Endothelial cell of umbilical vein (primary cell): ENCODE measurements around the gene MCTP2. TPM values are rescaled to one million over a fixed set of nuclear protein-coding genes. Genes with fewer than 3 reads are reported as not detected.

ENCODE experiments used
- BruUV-seq: library from RNA; stranded (reverse); fragments of 400-500 nt; replicated peaks from 2 replicates; lab custom pipeline; 2021; lab: Mats Ljungman, UMichigan
- CTCF ChIA-PET: fragments of 300-600, 350-600 bp; sonication (Branson Sonifier 250); formaldehyde crosslinking; loops from one replicate; lab custom pipeline; 2021; ENCODE audit warnings: antibody characterized with exemption, inconsistent platforms; lab: Charles Lee
- POLR2A ChIA-PET: fragments of 300-600, 350-600 bp; sonication (Branson Sonifier 250); formaldehyde crosslinking; loops from one replicate; lab custom pipeline; 2021; ENCODE audit warnings: antibody characterized with exemption, inconsistent platforms; lab: Charles Lee
- DNase-seq: peaks from one replicate; pipeline ENCODE4 v3.0.0-alpha.2; 2011; ENCODE audit warnings: low read depth, low spot score
- FAIRE-seq: peaks from 2 replicates; lab custom pipeline; 2011; peaks lifted over from hg19 to GRCh38; lab: Jason Lieb, UNC
- H2AFZ ChIP-seq: 2 replicates; pipeline ENCODE4 v1.6.0; 2012; ENCODE audit warnings: low read depth, low read length, control low read depth, inconsistent platforms
- H3K27ac ChIP-seq: 2 replicates; pipeline ENCODE4 v1.5.1; 2011; ENCODE audit warnings: low read depth, mild to moderate bottlenecking, control low read depth, low read length, moderate library complexity; ENCODE audit not compliant: insufficient read depth
- H3K27me3 ChIP-seq, 2 experiments: 2 replicates each; pipeline versions ENCODE4 v1.6.0 to v1.6.1; 2011; ENCODE audit warnings: low read length in 2 of 2, mixed read lengths in 1 of 2; ENCODE audit not compliant: control insufficient read depth in 2 of 2, insufficient read depth in 2 of 2
- H3K36me3 ChIP-seq, 2 experiments: 2 replicates in 1 of 2; 3 replicates in 1 of 2; pipeline ENCODE4 v1.5.1; 2011; ENCODE audit warnings: low read length in 2 of 2, mild to moderate bottlenecking in 1 of 2, moderate library complexity in 1 of 2; ENCODE audit not compliant: control insufficient read depth in 2 of 2, insufficient read depth in 2 of 2; ENCODE audit errors: extremely low read depth in 1 of 2
- H3K4me1 ChIP-seq: 3 replicates; pipeline ENCODE4 v1.5.1; 2011; ENCODE audit warnings: mild to moderate bottlenecking, low read length; ENCODE audit not compliant: control insufficient read depth, insufficient read depth; ENCODE audit errors: extremely low read depth
- H3K4me2 ChIP-seq: 2 replicates; pipeline ENCODE4 v1.6.1; 2011; ENCODE audit warnings: low read length, control low read depth, mixed read lengths; ENCODE audit not compliant: insufficient read depth
- H3K4me3 ChIP-seq, 3 experiments: fragments of 200-600 bp in 1 of 3; sonication (generic), shearing (Covaris generic) in 1 of 3; replicated peaks in 1 of 3; 2 replicates each; pipeline ENCODE4 v1.5.1; 2011 to 2016; ENCODE audit warnings: control low read depth in 3 of 3, low read length in 3 of 3, mild to moderate bottlenecking in 2 of 3, inconsistent platforms in 1 of 3, low read depth in 1 of 3, moderate library complexity in 1 of 3; ENCODE audit not compliant: insufficient read depth in 1 of 3
- H3K79me2 ChIP-seq: 2 replicates; pipeline ENCODE4 v1.6.0; 2012; ENCODE audit warnings: low read length, inconsistent platforms; ENCODE audit not compliant: control insufficient read depth, insufficient read depth
- H3K9ac ChIP-seq: replicated peaks from 2 replicates; pipeline ENCODE3; 2011; ENCODE audit warnings: low read length, control low read depth; ENCODE audit not compliant: insufficient read depth; ENCODE audit errors: extremely low read depth
- H3K9me1 ChIP-seq: replicated peaks from 3 replicates; pipeline ENCODE4 v1.6.0; 2011; ENCODE audit warnings: mild to moderate bottlenecking, low read length; ENCODE audit not compliant: control insufficient read depth, insufficient read depth; ENCODE audit errors: extremely low read depth
- H3K9me3 ChIP-seq: replicated peaks from 2 replicates; pipeline ENCODE4 v1.5.1; 2012; ENCODE audit warnings: low read length, inconsistent platforms; ENCODE audit not compliant: control insufficient read depth, insufficient read depth
- H4K20me1 ChIP-seq: replicated peaks from 2 replicates; pipeline ENCODE3; 2011; ENCODE audit warnings: mild to moderate bottlenecking, low read length; ENCODE audit not compliant: control insufficient read depth, insufficient read depth; ENCODE audit errors: extremely low read depth
- EZH2 ChIP-seq: IDR thresholded peaks from 2 replicates; pipeline ENCODE4 v1.6.1; 2012; ENCODE audit warnings: borderline replicate concordance, low read depth, mild to moderate bottlenecking, moderate library complexity, low read length, inconsistent platforms; ENCODE audit not compliant: severe bottlenecking
- FOS ChIP-seq: IDR thresholded peaks from 2 replicates; pipeline ENCODE4 v1.6.1; 2011; ENCODE audit warnings: mild to moderate bottlenecking, low read length, moderate library complexity, borderline replicate concordance; ENCODE audit not compliant: insufficient read depth
- GATA2 ChIP-seq: IDR thresholded peaks from 2 replicates; pipeline ENCODE4 v1.7.0; 2011; ENCODE audit warnings: low read depth, mild to moderate bottlenecking, moderate library complexity, mixed read lengths, low read length; ENCODE audit not compliant: insufficient read length, insufficient read depth
- JUN ChIP-seq: IDR thresholded peaks from 2 replicates; pipeline ENCODE4 v1.6.1; 2011; ENCODE audit warnings: borderline replicate concordance, low read depth; ENCODE audit not compliant: insufficient read length, insufficient read depth
- MYC ChIP-seq: IDR thresholded peaks from one replicate; pipeline ENCODE4 v1.6.1; 2011; ENCODE audit warnings: mild to moderate bottlenecking, low read depth, low read length
- POLR2A ChIP-seq: IDR thresholded peaks from 2 replicates; pipeline ENCODE4 v1.6.1; 2012; ENCODE audit warnings: low read depth, mild to moderate bottlenecking, control low read depth, low read length
- POLR2AphosphoS5 ChIP-seq: IDR thresholded peaks from 2 replicates; pipeline ENCODE4 v1.6.1; 2012; ENCODE audit warnings: low read depth, mild to moderate bottlenecking, control low read depth, low read length, moderate library complexity; ENCODE audit not compliant: insufficient read depth
- dilution Hi-C: fragments of 300-500 bp; cut with MboI; formaldehyde crosslinking; loops from one replicate; pipeline ENCODE4 v1.15.0; 2019; ENCODE audit warnings: low sequenced_read_pairs; ENCODE audit not compliant: extremely low pct_ligation_motif_present
- intact Hi-C: fragments of 100-400 bp; cut with micrococcal nuclease; formaldehyde crosslinking; loops from one replicate; pipeline ENCODE4 v1.10.0; 2022
- polyA plus RNA-seq, 4 experiments: library from polyadenylated mRNA; depleted of rRNA in 3 of 4; stranded (reverse) in 3 of 4; unstranded in 1 of 4; fragments of >200 nt; gene quantifications; 2 replicates each; pipeline versions ENCODE4 v1.2.1 to v1.2.3, GENCODE V29; 2011 to 2012; ENCODE audit warnings: missing spikeins in 1 of 4
- total RNA-seq: library from RNA; stranded (reverse); gene quantifications from 2 replicates; pipeline ENCODE4 v1.2.3, GENCODE V29; 2021
- TF ChIP-seq, protein P1 (sequence below), 2 donors: IDR thresholded peaks; 1 replicate in 1 of 2; 2 replicates in 1 of 2; pipeline ENCODE4 v1.5.1; 2011; ENCODE audit warnings: low read length in 2 of 2, mild to moderate bottlenecking in 2 of 2, moderate library complexity in 2 of 2, control low read depth in 1 of 2, inconsistent platforms in 1 of 2, low read depth in 1 of 2; ENCODE audit not compliant: insufficient read depth in 1 of 2; ENCODE audit errors: extremely low read depth in 1 of 2
- TF ChIP-seq, protein P2 (sequence below): IDR thresholded peaks from 2 replicates; pipeline ENCODE4 v1.6.1; 2011; ENCODE audit not compliant: insufficient read depth, insufficient read length

Gene MCTP2
- total and polyA plus RNA-seq, 2 donors (not counting 3 experiments of a cell fraction or from before 2014, with no cell fraction given) = 0.01 to 0.75 TPM

DNA sequence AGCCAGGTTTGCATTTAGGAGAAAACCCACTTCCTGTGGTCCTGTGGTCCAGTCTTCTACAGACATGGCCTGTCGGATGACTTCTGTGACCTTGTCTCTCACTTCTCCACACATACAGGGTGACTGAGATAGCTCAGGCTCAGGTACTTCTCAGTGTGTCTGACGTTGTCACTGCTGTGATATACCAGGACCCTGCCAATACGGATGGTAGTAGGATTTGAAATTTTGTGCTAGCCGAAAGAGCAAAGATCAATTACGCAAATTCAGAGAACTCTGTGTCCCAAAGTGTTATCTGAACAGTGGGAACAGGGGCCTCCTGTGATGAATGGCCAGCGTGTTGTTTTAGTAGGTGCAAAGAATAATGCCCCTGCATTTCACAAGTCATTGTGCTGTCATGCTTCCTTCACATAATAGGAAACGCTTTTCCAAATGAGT, 128.9 kb downstream of the MCTP2 start:
- H4K20me1 ChIP-seq = no peaks in the 10 kb centered on the region
- CTCF ChIA-PET = no interaction called here
- no peak overlapping the region for H3K9ac ChIP-seq
- H3K27ac ChIP-seq = no peak overlapping the region
- H3K9me3 ChIP-seq = no peaks in the 10 kb centered on the region
- BruUV-seq = no TSS peak
- TF ChIP-seq POLR2A (no peak), GATA2 (no peak), POLR2AphosphoS5 (no peak), FOS (no peak), JUN (no peak), MYC (no peak), EZH2 (no peak)
- TF ChIP-seq, protein P1, sequence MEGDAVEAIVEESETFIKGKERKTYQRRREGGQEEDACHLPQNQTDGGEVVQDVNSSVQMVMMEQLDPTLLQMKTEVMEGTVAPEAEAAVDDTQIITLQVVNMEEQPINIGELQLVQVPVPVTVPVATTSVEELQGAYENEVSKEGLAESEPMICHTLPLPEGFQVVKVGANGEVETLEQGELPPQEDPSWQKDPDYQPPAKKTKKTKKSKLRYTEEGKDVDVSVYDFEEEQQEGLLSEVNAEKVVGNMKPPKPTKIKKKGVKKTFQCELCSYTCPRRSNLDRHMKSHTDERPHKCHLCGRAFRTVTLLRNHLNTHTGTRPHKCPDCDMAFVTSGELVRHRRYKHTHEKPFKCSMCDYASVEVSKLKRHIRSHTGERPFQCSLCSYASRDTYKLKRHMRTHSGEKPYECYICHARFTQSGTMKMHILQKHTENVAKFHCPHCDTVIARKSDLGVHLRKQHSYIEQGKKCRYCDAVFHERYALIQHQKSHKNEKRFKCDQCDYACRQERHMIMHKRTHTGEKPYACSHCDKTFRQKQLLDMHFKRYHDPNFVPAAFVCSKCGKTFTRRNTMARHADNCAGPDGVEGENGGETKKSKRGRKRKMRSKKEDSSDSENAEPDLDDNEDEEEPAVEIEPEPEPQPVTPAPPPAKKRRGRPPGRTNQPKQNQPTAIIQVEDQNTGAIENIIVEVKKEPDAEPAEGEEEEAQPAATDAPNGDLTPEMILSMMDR (IDR thresholded peaks at IDR 0.05; ENCODE audit: extremely low read depth in 1 of 2, insufficient read depth in 1 of 2, low read depth in 1 of 2, low read length in 2 of 2) = no peak
- TF ChIP-seq, protein P2, sequence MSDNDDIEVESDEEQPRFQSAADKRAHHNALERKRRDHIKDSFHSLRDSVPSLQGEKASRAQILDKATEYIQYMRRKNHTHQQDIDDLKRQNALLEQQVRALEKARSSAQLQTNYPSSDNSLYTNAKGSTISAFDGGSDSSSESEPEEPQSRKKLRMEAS = no peak
- H3K27me3 ChIP-seq = no peaks in the 10 kb centered on the region
- dilution Hi-C loops (no loop called here), intact Hi-C loops (no loop called here)
- no peaks in the 10 kb centered on the region for H3K36me3 ChIP-seq
- no peaks in the 10 kb centered on the region for H3K79me2 ChIP-seq
- POLR2A ChIA-PET = no interaction called here
- no peaks in the 10 kb centered on the region for H3K4me1 ChIP-seq
- FAIRE-seq (no peak), DNase-seq (no peak)
- no peak overlapping the region for H3K4me3 ChIP-seq
- H3K4me2 ChIP-seq = no peak overlapping the region
- no peaks in the 10 kb centered on the region for H3K9me1 ChIP-seq
- no peak overlapping the region for H2AFZ ChIP-seq
